ENCODE results near the gene ERN1. TPM values are rescaled to one million over a fixed set of nuclear protein-coding genes. Genes with fewer than 3 reads are reported as not detected.
A peak's percentile ranks its signal among the peaks of the same experiment; 100 is the strongest.

ERN1 gene
- polyA plus RNA-seq, 3 donors, result 11.0 to 27.5 (median 13.7) TPM

DNA sequence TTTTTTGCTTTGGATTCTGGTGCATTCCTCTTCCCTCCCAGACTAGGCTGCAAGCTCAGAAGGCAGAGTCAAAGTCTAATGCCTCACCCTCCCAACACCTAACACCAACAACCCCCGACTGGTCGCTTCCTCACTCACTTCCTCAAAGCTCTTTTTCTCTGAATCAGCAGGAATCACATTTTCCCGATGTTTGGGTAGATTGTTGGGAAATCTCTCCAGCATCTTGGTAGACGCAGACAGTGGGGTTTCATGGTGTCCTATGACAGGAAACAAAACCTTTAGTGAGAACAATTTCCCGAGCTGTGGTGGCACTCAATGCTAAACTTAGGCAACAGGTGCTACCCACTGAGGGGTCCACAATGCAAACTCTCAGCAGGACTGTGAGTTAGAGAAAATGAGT is 69.6 kb downstream of the ERN1 start:
- Histone ChIP-seq H3K4me2 (replicated peaks; ENCODE audit: extremely low read depth, low read length, poor library complexity, severe bottlenecking) (no peak overlapping the region), H3K79me2 (ENCODE audit: insufficient read depth, low read length) (no peaks in the 10 kb centered on the region), H3K4me1 (ENCODE audit: control insufficient read depth in 1 of 2, insufficient read depth in 2 of 2, low read length in 2 of 2) (peaks cover 50 to 54% of the 10 kb centered on the region in 2 donors), H3K9ac (ENCODE audit: insufficient read depth, low read length, poor library complexity, severe bottlenecking) (no peak overlapping the region), H3K27me3 (ENCODE audit: control insufficient read depth in 2 of 2, insufficient read depth in 2 of 2, low read length in 2 of 2) (no peaks in the 10 kb centered on the region), H3K9me3 (replicated peaks in 1 of 2; ENCODE audit: control insufficient read depth in 1 of 2, insufficient read depth in 1 of 2, low read length in 2 of 2) (no peaks in the 10 kb centered on the region), H3K27ac (ENCODE audit: low read depth in 1 of 2, low read length in 2 of 2) (peak overlapping the region in 1 of 2 donors; percentile 71), H2AFZ (ENCODE audit: insufficient read depth, low read depth, low read length, poor library complexity, severe bottlenecking) (no peak overlapping the region), H4K20me1 (ENCODE audit: insufficient read depth, low read length) (no peaks in the 10 kb centered on the region), H3K36me3 (replicated peaks in 1 of 2; ENCODE audit: control insufficient read depth in 1 of 2, insufficient read depth in 2 of 2, low read length in 2 of 2) (peaks cover 49 to 75% of the 10 kb centered on the region in 2 donors), H3K4me3 (replicated peaks in 1 of 3; ENCODE audit: low read depth in 2 of 3, low read length in 3 of 3) (no peak overlapping the region)
- intact Hi-C loops (cut with micrococcal nuclease), result loop anchor here (2.0 to 5.0 kb wide), 3 partner anchors 57 to 72 kb away; partner anchors contain the start of gene ERN1 (in 2 of the 2)
- peak overlapping the region in 1 of 2 donors; percentile 1 for H3K4me3 Mint-ChIP-seq
- H3K36me3 Mint-ChIP-seq, result peaks cover 81 to 87% of the 10 kb centered on the region in 2 donors
- no peaks in the 10 kb centered on the region for H3K9me3 Mint-ChIP-seq
- DNase-seq, result peak in 2 of 3 donors; percentile 27 to 54
- peaks cover 0 to 2% (median 0%) of the 10 kb centered on the region in 3 donors for H3K27me3 Mint-ChIP-seq (ENCODE audit: low read depth in 3 of 3)
- peak overlapping the region; percentile 1 to 92 (median 87) for H3K27ac Mint-ChIP-seq
- WGBS (ENCODE audit: insufficient coverage), result 3% methylated on average over 3 of the region's 5 CpGs
- H3K4me1 Mint-ChIP-seq, result peaks cover 57% of the 10 kb centered on the region
- TF ChIP-seq CTCF (IDR thresholded peaks at IDR 0.05), result no peak

- Histone ChIP-seq H3K4me2 (replicated peaks; ENCODE audit: extremely low read depth, low read length, poor library complexity, severe bottlenecking) (no peak overlapping the region), H2AFZ (ENCODE audit: insufficient read depth, low read depth, low read length, poor library complexity, severe bottlenecking) (no peak overlapping the region), H3K79me2 (ENCODE audit: insufficient read depth, low read length) (no peaks in the 10 kb centered on the region), H3K9ac (ENCODE audit: insufficient read depth, low read length, poor library complexity, severe bottlenecking) (no peak overlapping the region), H3K36me3 (replicated peaks in 1 of 2; ENCODE audit: control insufficient read depth in 1 of 2, insufficient read depth in 2 of 2, low read length in 2 of 2) (peaks cover 49 to 75% of the 10 kb centered on the region in 2 donors), H3K27ac (ENCODE audit: low read depth in 1 of 2, low read length in 2 of 2) (peak overlapping the region in 1 of 2 donors; percentile 71), H3K9me3 (replicated peaks in 1 of 2; ENCODE audit: control insufficient read depth in 1 of 2, insufficient read depth in 1 of 2, low read length in 2 of 2) (no peaks in the 10 kb centered on the region), H3K4me1 (ENCODE audit: control insufficient read depth in 1 of 2, insufficient read depth in 2 of 2, low read length in 2 of 2) (peaks cover 50 to 54% of the 10 kb centered on the region in 2 donors), H3K4me3 (replicated peaks in 1 of 3; ENCODE audit: low read depth in 2 of 3, low read length in 3 of 3) (no peak overlapping the region), H4K20me1 (ENCODE audit: insufficient read depth, low read length) (no peaks in the 10 kb centered on the region), H3K27me3 (ENCODE audit: control insufficient read depth in 2 of 2, insufficient read depth in 2 of 2, low read length in 2 of 2) (no peaks in the 10 kb centered on the region)
- Mint-ChIP-seq H3K27ac (peak overlapping the region in 5 of 7 donors; percentile 64 to 91 (median 78)), H3K9me3 (no peaks in the 10 kb centered on the region), H3K4me3 (peak overlapping the region in 1 of 2 donors; percentile 1), H3K4me1 (peaks cover 54% of the 10 kb centered on the region), H3K27me3 (ENCODE audit: low read depth in 3 of 3) (peaks cover 0 to 2% (median 0%) of the 10 kb centered on the region in 3 donors), H3K36me3 (peaks cover 82 to 87% of the 10 kb centered on the region in 2 donors)
- no peak for DNase-seq
- 93% methylated on average over 2 of the region's 2 CpGs for WGBS (ENCODE audit: insufficient coverage)
- no peak for TF ChIP-seq CTCF (IDR thresholded peaks at IDR 0.05)
- intact Hi-C loops (cut with micrococcal nuclease), result loop anchor here (2.0 to 5.0 kb wide), 3 partner anchors 58 to 73 kb away; partner anchors contain the start of gene ERN1 (in 2 of the 2)
These were observed 70.2 kb downstream of the ERN1 start for GRCh38 chr17:64059756-64060155.
